Measurements from ENCODE around the gene TUBA4A. TPM values are rescaled to one million over a fixed set of nuclear protein-coding genes. Genes with fewer than 3 reads are reported as not detected.

The TUBA4A gene
- total and polyA plus RNA-seq, 2 experiments from 2014 or later = 4.7 to 10.5 TPM

GRCh38 chr2:219225350-219225749 lies 28.4 kb downstream of the TUBA4A start:
- H3K4me1 ChIP-seq (ENCODE audit: insufficient read depth) = peaks cover 9% of the 10 kb centered on the region

GRCh38 chr2:219223831-219224610 lies 29.7 kb downstream of the TUBA4A start:
- 97% methylated on average over 31 of the region's 31 CpGs for WGBS (ENCODE audit: low lambda C conversion rate, missing lambda C conversion rate)
- Histone ChIP-seq H3K4me1 (ENCODE audit: insufficient read depth) (peaks cover 16% of the 10 kb centered on the region), H3K4me2 (no peak overlapping the region)

More at GRCh38 chr2:219225350-219225749, 28.4 kb downstream of the TUBA4A start:
- H3K4me2 ChIP-seq = no peak overlapping the region
- no peaks in the 10 kb centered on the region for H4K20me1 ChIP-seq (ENCODE audit: insufficient read depth, poor library complexity, severe bottlenecking)
- H3K9me2 ChIP-seq (replicated peaks; ENCODE audit: insufficient read depth) = no peaks in the 10 kb centered on the region
- no peak overlapping the region for H3K4me3 ChIP-seq
- H3K36me3 ChIP-seq (replicated peaks; ENCODE audit: insufficient read depth, low read depth) = no peaks in the 10 kb centered on the region
- no peak overlapping the region for H3K27ac ChIP-seq
- H2AFZ ChIP-seq = no peak overlapping the region
- DNase-seq (ENCODE audit: low spot score) = no peak
- WGBS (ENCODE audit: low lambda C conversion rate, missing lambda C conversion rate) = 98% methylated on average over 3 of the region's 3 CpGs
- TF ChIP-seq CTCF (IDR thresholded peaks at IDR 0.05; ENCODE audit: poor library complexity) (no peak), EZH2 (IDR thresholded peaks at IDR 0.05; ENCODE audit: borderline replicate concordance) (no peak), EZH2phosphoT487 (IDR thresholded peaks at IDR 0.05; ENCODE audit: low read depth, severe bottlenecking, unreplicated experiment) (no peak)
- H3K79me2 ChIP-seq = peaks cover 25% of the 10 kb centered on the region
- no peaks in the 10 kb centered on the region for H3K9me3 ChIP-seq (ENCODE audit: low read depth)
- no peaks in the 10 kb centered on the region for H3K27me3 ChIP-seq

GRCh38 chr2:219221957-219222518 lies 31.7 kb downstream of the TUBA4A start:
- no peaks in the 10 kb centered on the region for H4K20me1 ChIP-seq (ENCODE audit: insufficient read depth, poor library complexity, severe bottlenecking)
- peaks cover 8% of the 10 kb centered on the region for H3K79me2 ChIP-seq
- TF ChIP-seq EZH2phosphoT487 (IDR thresholded peaks at IDR 0.05; ENCODE audit: low read depth, severe bottlenecking, unreplicated experiment) (no peak), CTCF (IDR thresholded peaks at IDR 0.05; ENCODE audit: poor library complexity) (no peak), EZH2 (IDR thresholded peaks at IDR 0.05; ENCODE audit: borderline replicate concordance) (no peak)
- DNase-seq (ENCODE audit: low spot score) = no peak
- H3K9me3 ChIP-seq (ENCODE audit: low read depth) = no peaks in the 10 kb centered on the region
- H3K27me3 ChIP-seq = no peaks in the 10 kb centered on the region
- peaks cover 10% of the 10 kb centered on the region for H3K4me1 ChIP-seq (ENCODE audit: insufficient read depth)
- no peaks in the 10 kb centered on the region for H3K9me2 ChIP-seq (replicated peaks; ENCODE audit: insufficient read depth)
- no peak overlapping the region for H3K4me3 ChIP-seq
- H3K27ac ChIP-seq = no peak overlapping the region
- 97% methylated on average over 16 of the region's 16 CpGs for WGBS (ENCODE audit: low lambda C conversion rate, missing lambda C conversion rate)
- no peaks in the 10 kb centered on the region for H3K36me3 ChIP-seq (replicated peaks; ENCODE audit: insufficient read depth, low read depth)
- H2AFZ ChIP-seq = no peak overlapping the region
- no peak overlapping the region for H3K4me2 ChIP-seq

More at GRCh38 chr2:219223831-219224610, 29.7 kb downstream of the TUBA4A start:
- no peak overlapping the region for H3K4me3 ChIP-seq
- H3K27ac ChIP-seq = no peak overlapping the region
- H3K9me3 ChIP-seq (ENCODE audit: low read depth) = no peaks in the 10 kb centered on the region
- H3K9me2 ChIP-seq (replicated peaks; ENCODE audit: insufficient read depth) = no peaks in the 10 kb centered on the region
- H4K20me1 ChIP-seq (ENCODE audit: insufficient read depth, poor library complexity, severe bottlenecking) = no peaks in the 10 kb centered on the region
- no peaks in the 10 kb centered on the region for H3K36me3 ChIP-seq (replicated peaks; ENCODE audit: insufficient read depth, low read depth)
- H2AFZ ChIP-seq = no peak overlapping the region
- peaks cover 25% of the 10 kb centered on the region for H3K79me2 ChIP-seq
- TF ChIP-seq EZH2 (IDR thresholded peaks at IDR 0.05; ENCODE audit: borderline replicate concordance) (no peak), EZH2phosphoT487 (IDR thresholded peaks at IDR 0.05; ENCODE audit: low read depth, severe bottlenecking, unreplicated experiment) (no peak), CTCF (IDR thresholded peaks at IDR 0.05; ENCODE audit: poor library complexity) (no peak)
- no peaks in the 10 kb centered on the region for H3K27me3 ChIP-seq
- no peak for DNase-seq (ENCODE audit: low spot score)

Data from hepatocyte (in vitro differentiated cells).